ENCODE measurements around the gene ADH4.

ADH4 gene

GRCh38 chr4:99079625-99080295 is 64.3 kb downstream of the ADH4 start:
- Histone ChIP-seq H3F3A (ENCODE audit: insufficient read depth, low read length) (no peaks in the 10 kb centered on the region), H3K9me2 (ENCODE audit: low read depth, low read length) (no peaks in the 10 kb centered on the region), H3K9ac (ENCODE audit: low read length) (no peak overlapping the region), H3K9me3 (ENCODE audit: low read length) (no peaks in the 10 kb centered on the region), H3K79me2 (ENCODE audit: insufficient read depth, low read length) (no peaks in the 10 kb centered on the region), H3K4me3 (ENCODE audit: low read depth, low read length, poor library complexity, severe bottlenecking) (no peak overlapping the region), H3K27me3 (ENCODE audit: insufficient read depth, low read length) (no peaks in the 10 kb centered on the region), H3K27ac (ENCODE audit: low read depth, low read length, poor library complexity, severe bottlenecking) (no peak overlapping the region), H4K20me1 (ENCODE audit: insufficient read depth, low read length) (no peaks in the 10 kb centered on the region), H3K36me3 (ENCODE audit: insufficient read depth, low read length) (peaks cover 89% of the 10 kb centered on the region), H3K4me2 (ENCODE audit: low read length) (no peak overlapping the region), H2AFZ (ENCODE audit: low read length) (no peak overlapping the region), H3K4me1 (ENCODE audit: insufficient read depth, low read length, severe bottlenecking) (no peaks in the 10 kb centered on the region)
- TF ChIP-seq EZH2 (IDR thresholded peaks at IDR 0.05; ENCODE audit: borderline replicate concordance, low read length) (no peak), CTCF (IDR thresholded peaks at IDR 0.05; ENCODE audit: low read length) (no peak)

DNA sequence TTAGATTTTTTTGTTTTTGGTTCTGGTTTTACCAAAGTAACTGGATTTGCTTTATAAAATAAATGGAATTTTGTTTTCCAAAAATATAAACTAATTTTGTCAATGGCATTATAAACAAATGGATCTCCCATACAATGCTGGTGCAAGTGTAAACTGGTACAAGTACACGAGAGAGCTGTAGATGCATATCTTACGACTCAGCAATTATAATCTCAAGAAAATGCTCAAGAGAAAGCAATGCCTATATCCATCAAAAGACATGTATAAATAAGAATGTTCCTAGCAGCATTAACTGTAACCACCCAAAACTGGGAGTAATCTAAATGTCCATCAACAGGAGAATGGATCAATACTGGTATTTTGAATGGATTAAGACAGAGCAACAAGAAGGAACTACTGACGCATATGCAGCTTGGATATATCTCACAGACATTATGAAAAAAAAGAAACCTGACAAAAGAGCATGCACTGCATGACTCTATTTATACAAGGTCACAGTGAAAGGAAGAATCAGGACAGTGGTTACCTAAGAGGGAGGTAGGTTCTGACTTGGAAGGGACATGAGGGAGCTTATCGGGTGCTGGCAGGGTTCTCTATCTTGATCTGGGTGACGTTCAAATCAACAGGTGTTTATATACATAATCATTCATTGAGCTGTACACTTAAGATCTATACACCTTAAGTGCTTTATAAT is 65.0 kb downstream of the ADH4 start:
- Histone ChIP-seq H3K27ac (ENCODE audit: low read depth, low read length, poor library complexity, severe bottlenecking) (no peak overlapping the region), H3K9me3 (ENCODE audit: low read length) (no peaks in the 10 kb centered on the region), H3K9ac (ENCODE audit: low read length) (no peak overlapping the region), H3K4me2 (ENCODE audit: low read length) (no peak overlapping the region), H3K27me3 (ENCODE audit: insufficient read depth, low read length) (no peaks in the 10 kb centered on the region), H3F3A (ENCODE audit: insufficient read depth, low read length) (no peaks in the 10 kb centered on the region), H3K79me2 (ENCODE audit: insufficient read depth, low read length) (no peaks in the 10 kb centered on the region), H3K9me2 (ENCODE audit: low read depth, low read length) (no peaks in the 10 kb centered on the region), H4K20me1 (ENCODE audit: insufficient read depth, low read length) (no peaks in the 10 kb centered on the region), H3K4me1 (ENCODE audit: insufficient read depth, low read length, severe bottlenecking) (no peaks in the 10 kb centered on the region), H2AFZ (ENCODE audit: low read length) (no peak overlapping the region), H3K36me3 (ENCODE audit: insufficient read depth, low read length) (peaks cover 89% of the 10 kb centered on the region), H3K4me3 (ENCODE audit: low read depth, low read length, poor library complexity, severe bottlenecking) (no peak overlapping the region)
- TF ChIP-seq EZH2 (IDR thresholded peaks at IDR 0.05; ENCODE audit: borderline replicate concordance, low read length) (no peak), CTCF (IDR thresholded peaks at IDR 0.05; ENCODE audit: low read length) (no peak)

DNA sequence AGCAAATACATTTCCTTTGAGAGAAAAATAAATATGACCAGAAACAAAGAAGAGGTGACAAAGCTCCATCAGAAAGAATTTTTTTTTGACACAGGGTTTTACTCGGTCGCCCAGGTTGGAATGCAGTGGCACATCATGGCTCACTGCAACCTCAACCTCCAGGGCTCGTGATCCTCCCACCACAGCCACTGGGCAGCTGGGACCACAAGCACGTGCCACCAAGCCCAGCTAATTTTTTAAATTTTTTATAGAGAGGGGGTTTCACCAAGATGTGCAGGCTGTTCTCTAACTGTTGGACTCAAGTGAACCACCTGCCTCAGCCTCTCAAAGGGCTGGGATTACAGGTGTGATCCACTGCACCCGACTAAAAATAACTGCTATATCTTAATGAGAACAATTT is 65.8 kb downstream of the ADH4 start:
- Histone ChIP-seq H3K9ac (ENCODE audit: low read length) (no peak overlapping the region), H3K36me3 (ENCODE audit: insufficient read depth, low read length) (peaks cover 89% of the 10 kb centered on the region), H2AFZ (ENCODE audit: low read length) (no peak overlapping the region), H3K4me1 (ENCODE audit: insufficient read depth, low read length, severe bottlenecking) (no peaks in the 10 kb centered on the region), H3F3A (ENCODE audit: insufficient read depth, low read length) (no peaks in the 10 kb centered on the region), H3K9me3 (ENCODE audit: low read length) (no peaks in the 10 kb centered on the region), H3K27me3 (ENCODE audit: insufficient read depth, low read length) (no peaks in the 10 kb centered on the region), H3K9me2 (ENCODE audit: low read depth, low read length) (no peaks in the 10 kb centered on the region), H3K27ac (ENCODE audit: low read depth, low read length, poor library complexity, severe bottlenecking) (no peak overlapping the region), H3K4me2 (ENCODE audit: low read length) (no peak overlapping the region), H4K20me1 (ENCODE audit: insufficient read depth, low read length) (no peaks in the 10 kb centered on the region), H3K4me3 (ENCODE audit: low read depth, low read length, poor library complexity, severe bottlenecking) (no peak overlapping the region), H3K79me2 (ENCODE audit: insufficient read depth, low read length) (no peaks in the 10 kb centered on the region)
- TF ChIP-seq CTCF (IDR thresholded peaks at IDR 0.05; ENCODE audit: low read length) (no peak), EZH2 (IDR thresholded peaks at IDR 0.05; ENCODE audit: borderline replicate concordance, low read length) (no peak)
